ENCODE data around the gene TRMT112. TPM values are rescaled to one million over a fixed set of nuclear protein-coding genes. Genes with fewer than 3 reads are reported as not detected.

The TRMT112 gene
- total and polyA plus RNA-seq, 2 experiments from 2014 or later, result 331 to 438 TPM

- no peak for DNase-seq (ENCODE audit: low read depth in 1 of 2, low spot score in 1 of 2)
- H3K36me3 ChIP-seq, result no peaks in the 10 kb centered on the region
- H3K4me1 ChIP-seq (ENCODE audit: low read depth), result peaks cover 22% of the 10 kb centered on the region
- H3K27me3 ChIP-seq, result no peaks in the 10 kb centered on the region
- H3K4me3 ChIP-seq, result no peak overlapping the region
- TF ChIP-seq CTCF (IDR thresholded peaks at IDR 0.05; ENCODE audit: low read depth, low read length), result no peak
- H3K9me3 ChIP-seq (ENCODE audit: low read depth), result no peaks in the 10 kb centered on the region
- H3K27ac ChIP-seq, result no peak overlapping the region
These were observed 36.6 kb upstream of the TRMT112 start for GRCh38 chr11:64353715-64354506.

- no peak overlapping the region for H3K4me3 ChIP-seq
- peaks cover 19% of the 10 kb centered on the region for H3K4me1 ChIP-seq (ENCODE audit: low read depth)
- no peak for TF ChIP-seq CTCF (IDR thresholded peaks at IDR 0.05; ENCODE audit: low read depth, low read length)
- H3K27me3 ChIP-seq, result no peaks in the 10 kb centered on the region
- H3K27ac ChIP-seq, result no peak overlapping the region
- no peaks in the 10 kb centered on the region for H3K9me3 ChIP-seq (ENCODE audit: low read depth)
- no peak for DNase-seq (ENCODE audit: low read depth in 1 of 2, low spot score in 1 of 2)
- no peaks in the 10 kb centered on the region for H3K36me3 ChIP-seq
These were observed 35.8 kb upstream of the TRMT112 start for GRCh38 chr11:64352995-64353714.

GRCh38 chr11:64352099-64352994 lies 35.0 kb upstream of the TRMT112 start:
- Histone ChIP-seq H3K27ac (no peak overlapping the region), H3K9me3 (ENCODE audit: low read depth) (no peaks in the 10 kb centered on the region), H3K4me3 (no peak overlapping the region), H3K36me3 (no peaks in the 10 kb centered on the region), H3K27me3 (no peaks in the 10 kb centered on the region), H3K4me1 (ENCODE audit: low read depth) (peaks cover 13% of the 10 kb centered on the region)
- no peak for TF ChIP-seq CTCF (IDR thresholded peaks at IDR 0.05; ENCODE audit: low read depth, low read length)
- no peak for DNase-seq (ENCODE audit: low read depth in 1 of 2, low spot score in 1 of 2)

GRCh38 chr11:64351136-64351631 lies 33.8 kb upstream of the TRMT112 start:
- no peak overlapping the region for H3K27ac ChIP-seq
- DNase-seq (ENCODE audit: low read depth in 1 of 2, low spot score in 1 of 2), result no peak
- H3K27me3 ChIP-seq, result no peaks in the 10 kb centered on the region
- H3K36me3 ChIP-seq, result no peaks in the 10 kb centered on the region
- TF ChIP-seq CTCF (IDR thresholded peaks at IDR 0.05; ENCODE audit: low read depth, low read length), result no peak
- peaks cover 9% of the 10 kb centered on the region for H3K4me1 ChIP-seq (ENCODE audit: low read depth)
- H3K4me3 ChIP-seq, result no peak overlapping the region
- H3K9me3 ChIP-seq (ENCODE audit: low read depth), result no peaks in the 10 kb centered on the region

GRCh38 chr11:64349404-64349803 lies 32.0 kb upstream of the TRMT112 start:
- H3K4me3 ChIP-seq, result no peak overlapping the region
- no peak overlapping the region for H3K27ac ChIP-seq
- H3K4me1 ChIP-seq (ENCODE audit: low read depth), result peaks cover 4% of the 10 kb centered on the region
- H3K27me3 ChIP-seq, result no peaks in the 10 kb centered on the region
- no peak for TF ChIP-seq CTCF (IDR thresholded peaks at IDR 0.05; ENCODE audit: low read depth, low read length)
- no peaks in the 10 kb centered on the region for H3K9me3 ChIP-seq (ENCODE audit: low read depth)
- no peaks in the 10 kb centered on the region for H3K36me3 ChIP-seq
- DNase-seq (ENCODE audit: low read depth in 1 of 2, low spot score in 1 of 2), result no peak
